Renal pelvis (tissue), 12 donors: ENCODE data around the gene JAKMIP1. TPM values are rescaled to one million over a fixed set of nuclear protein-coding genes. Genes with fewer than 3 reads are reported as not detected.
A peak's percentile ranks its signal among the peaks of the same experiment; 100 is the strongest.

Source experiments
- DNase-seq: peaks from one replicate; pipeline ENCODE4 v3.0.0-alpha.2; 2013
- long read RNA-seq, 16 experiments: transcript quantifications; one replicate each; lab custom pipeline, GENCODE V29; 2026
- polyA plus RNA-seq, 3 donors: library from polyadenylated mRNA; unstranded; fragments of 120-200 nt; gene quantifications; one replicate each; pipeline ENCODE4 v1.2.1, GENCODE V29; 2013; ENCODE audit not compliant: insufficient read length in 3 of 3

The JAKMIP1 gene
- under 1 TPM; 0.06 to 0.14 (median 0.12) TPM for polyA plus RNA-seq
- long read RNA-seq, donor 1, result 0 reads
- long read RNA-seq, donor 2, result 0 reads
- long read RNA-seq, donor 3, result 0 reads
- long read RNA-seq, donor 4, result 0 reads
- long read RNA-seq, donor 5, result 0 reads
- long read RNA-seq, donor 6, result 0 reads
- long read RNA-seq, donor 7, result 0 reads
- long read RNA-seq, donor 8, result 0 reads
- long read RNA-seq, donor 9, result 0 reads
- long read RNA-seq, donor 10, result 0 reads
- long read RNA-seq, donor 11, result 0 reads
- long read RNA-seq, donor 12, result 0 reads
- long read RNA-seq, donor 13, result 0 reads
- long read RNA-seq, donor 14, result 0 reads
- long read RNA-seq, donor 15, partial matches to known transcripts, result 0 of 1 reads
- long read RNA-seq, donor 15, other reads (novel, unspliced or antisense), result 0 of 1 reads
- long read RNA-seq, donor 16, result 0 reads

DNA sequence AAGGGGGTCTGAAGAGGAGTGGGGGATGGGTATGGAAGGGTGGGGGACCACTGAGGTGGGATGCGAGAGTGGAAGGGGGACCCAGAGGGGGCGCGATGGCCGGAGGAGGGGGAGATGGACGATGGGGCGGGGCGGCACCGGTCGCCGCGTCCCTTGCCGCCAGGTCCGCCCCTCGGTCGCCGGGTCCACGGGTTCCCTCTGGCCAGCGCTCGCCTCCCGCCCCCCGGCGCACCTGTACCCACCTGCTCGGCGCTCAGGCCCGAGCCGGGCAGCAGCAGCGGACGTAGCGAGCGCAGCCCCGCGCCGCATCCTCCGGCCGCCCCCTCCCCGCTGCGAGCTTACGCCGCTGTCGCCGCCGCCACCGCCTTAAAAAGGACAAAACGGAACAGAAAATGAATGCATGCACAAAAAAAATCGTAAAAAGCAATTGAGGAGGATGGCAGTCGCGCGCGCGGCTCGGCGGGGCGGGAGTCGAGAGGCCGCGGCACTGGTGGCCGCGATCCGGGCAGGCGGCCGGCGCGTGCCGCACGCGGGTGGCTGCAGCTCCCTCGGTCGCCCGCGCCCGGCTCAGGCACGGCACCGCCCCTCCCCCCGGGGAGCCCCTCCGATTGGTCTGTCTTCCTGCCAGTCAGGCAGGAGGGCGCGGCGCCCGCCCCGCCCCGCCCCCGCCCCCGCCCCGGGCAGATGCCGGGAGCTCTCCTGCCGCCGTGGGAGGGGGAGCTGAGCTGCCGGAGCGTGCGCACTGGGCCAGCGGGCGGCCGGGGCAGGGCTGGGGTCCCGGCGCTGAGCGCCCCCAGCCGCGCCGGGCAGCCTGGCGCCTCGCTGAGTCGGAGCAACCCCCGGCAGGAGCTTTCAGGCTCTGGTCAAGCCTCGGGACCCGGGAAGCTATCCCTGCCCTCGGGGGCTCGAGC is at the start of gene JAKMIP1:
JAKMIP1 (minus strand) TSS at position 539 of the 911 bp plus-strand sequence. CDS start 87,699 bp downstream, outside the sequence.
- peak; percentile 64 for DNase-seq

DNA sequence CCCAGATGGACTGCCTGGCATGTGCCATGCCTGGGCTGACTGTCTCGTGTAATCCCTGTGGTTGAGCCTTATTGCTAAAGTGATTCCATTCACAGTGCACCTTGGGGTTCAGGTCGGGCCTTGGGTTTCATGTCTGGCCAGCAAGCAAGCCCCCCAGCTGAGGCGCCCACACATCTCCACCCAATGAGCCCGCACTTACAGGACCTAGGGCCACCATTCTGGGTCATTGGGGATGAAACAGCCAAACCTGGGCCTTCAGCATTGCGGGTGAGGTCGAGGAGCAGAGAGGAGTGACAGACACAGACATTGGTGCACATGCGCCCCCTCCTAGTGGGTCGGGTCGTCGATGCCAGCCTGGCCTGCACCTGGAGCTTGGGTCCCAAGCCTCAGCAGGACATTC is 48.0 kb upstream of the JAKMIP1 start:
- DNase-seq, result no peak

DNA sequence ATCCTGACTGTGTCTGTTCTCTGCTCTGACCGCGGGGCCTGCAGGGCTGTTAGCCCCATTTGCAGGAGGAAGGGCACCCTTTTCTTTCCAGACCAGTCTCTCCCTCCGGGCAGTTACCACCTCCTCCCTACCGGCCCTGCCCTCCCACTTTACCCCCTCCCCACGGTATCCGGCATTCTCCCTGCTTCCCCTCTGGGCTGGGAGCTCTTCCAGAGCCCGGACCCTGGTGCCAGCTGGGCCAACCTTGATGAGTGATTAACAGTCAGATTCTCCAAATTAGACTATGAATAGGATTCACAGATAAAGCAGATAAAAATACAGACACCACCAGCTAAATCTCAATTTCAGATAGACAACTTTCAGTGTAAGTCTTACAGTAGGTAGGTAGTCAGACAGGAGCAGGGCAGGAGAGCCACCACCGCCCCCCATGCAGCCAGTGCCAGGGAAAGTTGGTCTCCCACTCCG is 45.9 kb upstream of the JAKMIP1 start:
- DNase-seq, result no peak

DNA sequence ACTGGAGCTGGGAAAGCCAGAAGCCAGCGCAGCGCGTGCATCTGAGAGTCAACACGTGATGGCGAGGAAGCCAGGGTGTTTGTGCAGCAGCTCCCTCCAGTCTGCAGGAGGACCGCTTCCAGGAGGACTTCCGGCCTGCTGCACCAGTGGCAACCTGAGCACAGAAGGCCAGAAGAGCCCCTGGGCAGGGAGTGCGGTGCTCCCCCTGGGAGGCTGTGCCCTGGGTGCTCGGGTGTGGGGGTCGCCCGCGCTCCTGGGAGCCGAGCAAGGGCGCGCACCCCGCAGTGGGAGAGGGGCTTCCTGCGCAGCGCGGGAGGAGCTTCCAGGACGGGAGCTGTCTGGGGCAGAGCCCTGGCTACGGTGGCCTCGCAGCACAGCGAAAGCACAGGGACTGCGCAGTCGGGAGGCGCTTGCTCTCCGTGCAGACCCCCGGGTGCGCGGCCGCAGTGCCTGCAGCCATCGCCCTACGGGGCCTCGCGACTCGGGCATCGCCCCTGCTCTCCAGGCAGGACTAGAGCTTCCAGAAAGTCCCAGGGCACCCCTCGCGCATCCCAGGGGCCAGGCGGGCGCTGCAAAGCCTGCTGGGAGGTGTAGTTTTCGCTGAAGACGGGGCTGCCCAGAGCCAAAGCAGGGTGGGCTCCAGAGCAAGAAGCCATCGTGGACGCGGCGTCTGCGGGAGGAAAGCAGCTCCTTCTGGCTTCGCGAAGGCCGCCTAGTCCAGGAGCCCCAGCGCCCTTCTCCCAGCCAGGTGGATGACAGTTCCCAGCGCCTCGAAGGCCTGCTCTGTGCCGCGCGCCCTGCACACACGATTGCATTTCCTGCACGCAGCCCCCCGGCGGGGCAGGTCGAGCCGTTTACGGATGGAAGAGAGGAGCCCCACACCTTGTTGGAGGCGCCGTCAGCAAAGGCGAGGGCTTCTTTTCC is 45.2 kb upstream of the JAKMIP1 start:
- DNase-seq, result peak; percentile 48

DNA sequence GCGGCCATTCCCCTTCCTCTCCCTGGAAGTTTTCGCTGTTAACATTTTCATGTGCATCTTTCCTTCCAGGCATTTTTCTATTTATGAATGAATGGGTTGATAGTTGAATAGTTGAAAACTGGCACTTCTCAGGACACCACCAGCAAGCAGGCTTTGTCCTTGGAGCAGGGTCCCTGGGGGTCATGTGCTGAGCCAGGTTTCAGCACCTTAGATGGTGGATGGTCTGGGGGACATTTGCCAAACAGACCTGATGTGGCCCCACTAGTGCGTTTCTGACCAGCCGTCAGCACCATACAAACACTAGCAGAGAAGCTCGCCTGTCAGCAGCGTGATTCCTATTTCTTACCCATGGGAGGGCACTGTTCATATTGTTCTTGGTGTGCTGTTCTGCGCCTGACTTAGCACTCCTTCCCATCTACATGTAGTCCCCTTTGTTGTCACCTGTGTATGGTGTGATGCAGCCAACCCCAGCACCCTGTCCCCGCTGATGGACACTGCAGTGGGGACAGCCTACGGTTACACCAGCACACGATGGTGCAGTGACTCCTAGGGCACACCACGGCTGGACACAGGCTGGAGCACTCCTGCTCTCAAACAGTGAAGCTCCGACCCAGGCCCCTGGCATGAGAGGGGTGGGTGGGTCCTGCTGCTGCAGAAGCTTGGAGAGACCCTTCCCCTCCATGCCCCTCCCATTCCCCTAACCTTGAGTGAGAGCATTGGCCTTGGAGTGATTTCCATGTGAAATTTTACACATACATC is 42.1 kb upstream of the JAKMIP1 start:
- no peak for DNase-seq

DNA sequence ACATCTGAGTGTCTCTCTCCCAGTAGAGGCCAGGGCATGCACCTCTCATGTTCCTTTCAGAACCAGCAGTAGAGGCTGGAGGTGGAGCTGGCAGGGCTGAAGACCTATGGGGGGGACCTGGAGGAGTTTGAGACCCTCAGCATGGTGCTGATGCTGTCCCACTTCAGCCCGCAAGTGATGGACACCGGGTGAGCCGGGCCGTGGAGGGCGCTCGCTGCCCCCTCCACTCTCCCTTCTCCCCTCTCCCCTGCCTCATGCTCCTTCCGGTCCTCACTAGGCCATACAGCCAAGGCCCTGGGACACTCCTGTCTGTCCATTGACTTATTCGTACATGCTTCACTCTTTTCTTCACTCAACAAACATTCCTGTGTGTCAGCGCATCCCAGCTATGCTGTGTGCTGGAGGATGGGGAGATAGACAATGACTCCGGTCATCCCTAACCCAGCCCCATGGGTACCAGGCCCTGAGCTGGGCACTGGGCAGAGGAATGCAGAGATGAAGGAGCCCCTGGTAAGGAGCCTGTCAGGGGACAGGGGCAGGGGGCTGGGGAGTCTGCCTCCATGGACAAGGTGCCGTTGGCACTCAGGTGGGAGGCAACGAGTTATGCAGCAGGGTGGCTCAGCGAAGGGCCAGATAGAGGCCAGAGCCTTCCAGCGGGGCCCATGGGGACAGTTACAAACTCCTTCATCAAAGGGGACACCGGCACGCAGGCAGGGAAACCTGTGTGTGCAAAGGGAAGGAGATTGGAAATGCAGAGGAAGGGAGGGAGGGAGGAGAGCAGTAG is 40.9 kb upstream of the JAKMIP1 start:
- DNase-seq, result no peak

DNA sequence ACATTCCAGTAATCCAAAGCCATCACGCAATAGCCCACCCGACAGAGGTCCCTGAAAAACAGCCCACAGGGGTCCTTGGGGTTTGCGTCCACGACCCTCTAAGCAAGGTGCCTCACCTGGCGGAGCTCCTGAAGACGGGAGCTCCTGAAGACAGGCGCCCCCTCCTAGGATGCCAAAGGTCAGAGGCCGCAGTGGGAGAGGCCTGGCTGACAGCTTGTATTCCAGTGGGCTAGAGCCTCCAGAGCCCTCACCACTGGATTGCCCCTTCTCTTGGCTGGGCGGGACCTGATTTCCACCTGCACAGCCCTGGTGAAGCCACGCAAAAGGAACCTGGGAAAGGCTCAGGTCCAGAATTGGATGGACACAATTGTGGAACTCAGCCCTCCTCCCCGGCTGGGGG is 39.6 kb upstream of the JAKMIP1 start:
- no peak for DNase-seq

DNA sequence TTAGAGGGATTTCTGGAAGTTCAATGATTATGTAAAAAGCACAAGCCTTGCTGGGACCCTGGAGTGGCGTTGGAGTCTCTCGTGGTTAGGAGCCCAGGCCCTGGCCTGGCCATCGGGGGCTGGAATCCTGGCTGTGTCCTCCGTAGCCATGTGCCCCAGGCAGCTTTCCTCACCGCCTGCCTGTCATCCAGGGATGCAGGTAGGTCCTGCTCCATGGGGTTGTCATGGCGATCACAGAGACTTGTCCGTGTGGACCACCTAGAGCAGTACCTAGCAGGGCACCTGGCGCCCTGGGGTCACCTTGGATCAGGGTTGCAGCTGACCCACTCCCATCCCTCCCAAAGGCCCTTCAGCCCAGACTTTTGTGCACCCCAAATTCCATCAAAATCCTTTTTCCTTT is 39.1 kb upstream of the JAKMIP1 start:
- no peak for DNase-seq

DNA sequence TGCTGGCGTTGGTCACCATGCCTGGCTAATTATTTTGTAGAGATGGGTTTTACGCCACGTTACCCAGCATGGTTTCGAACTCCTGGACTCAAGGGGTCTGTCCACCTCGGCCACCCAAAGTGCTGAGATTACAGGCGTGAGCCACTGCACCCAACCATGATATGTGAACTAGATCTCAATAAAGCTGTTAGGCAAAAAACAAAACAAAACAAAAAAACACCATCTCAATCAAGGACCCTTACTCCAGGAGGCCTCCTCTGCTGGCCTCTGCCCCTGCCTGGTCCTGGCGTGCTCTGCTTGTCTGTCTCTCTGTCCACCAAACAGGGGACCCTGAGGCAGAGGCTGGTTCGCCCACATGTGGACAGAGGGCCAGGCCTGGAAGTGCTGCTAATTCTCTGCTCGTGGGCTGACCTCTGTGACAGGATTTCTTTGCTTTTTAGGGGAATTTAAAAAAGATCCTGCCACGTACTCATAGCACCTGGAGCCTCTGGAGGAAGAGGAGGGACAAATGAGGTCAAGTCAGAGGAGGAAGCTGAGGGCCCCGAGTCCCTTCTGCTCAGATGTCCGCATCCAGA is 36.6 kb upstream of the JAKMIP1 start:
- DNase-seq, result no peak

DNA sequence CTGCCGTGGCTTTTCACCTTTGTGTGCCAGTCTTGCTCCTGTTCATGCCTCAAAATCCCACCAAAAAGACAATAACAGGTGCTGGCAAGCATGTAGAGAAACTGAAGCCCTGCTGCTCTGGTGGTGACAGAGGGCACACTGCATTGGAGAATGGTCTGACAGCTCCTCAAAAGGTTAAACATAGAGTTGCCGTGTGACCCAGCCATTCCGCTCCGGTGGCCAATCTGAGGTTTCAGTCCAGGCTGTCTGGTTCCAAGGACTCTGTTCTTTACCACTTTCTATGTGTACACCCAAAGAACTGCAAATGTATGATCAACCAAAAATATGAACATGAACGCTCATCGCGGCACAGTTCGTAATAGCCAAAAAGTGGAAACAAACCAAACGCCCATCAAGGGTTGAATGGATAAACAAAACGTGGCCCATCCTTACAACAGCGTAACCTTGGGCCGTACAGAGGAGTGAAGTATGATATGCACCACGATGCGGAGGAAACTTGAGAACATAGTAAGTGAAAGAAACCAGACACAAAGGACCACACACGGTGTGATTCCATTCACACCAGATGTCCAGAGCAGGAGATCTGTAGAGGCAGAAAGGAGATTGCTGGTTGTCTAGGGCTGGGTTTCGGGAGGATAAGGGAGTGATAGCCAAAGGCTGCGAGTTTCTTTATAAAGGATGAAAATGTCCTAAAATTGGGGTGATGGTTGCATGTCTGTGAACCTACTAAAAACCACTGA is 35.7 kb upstream of the JAKMIP1 start:
- DNase-seq, result no peak

DNA sequence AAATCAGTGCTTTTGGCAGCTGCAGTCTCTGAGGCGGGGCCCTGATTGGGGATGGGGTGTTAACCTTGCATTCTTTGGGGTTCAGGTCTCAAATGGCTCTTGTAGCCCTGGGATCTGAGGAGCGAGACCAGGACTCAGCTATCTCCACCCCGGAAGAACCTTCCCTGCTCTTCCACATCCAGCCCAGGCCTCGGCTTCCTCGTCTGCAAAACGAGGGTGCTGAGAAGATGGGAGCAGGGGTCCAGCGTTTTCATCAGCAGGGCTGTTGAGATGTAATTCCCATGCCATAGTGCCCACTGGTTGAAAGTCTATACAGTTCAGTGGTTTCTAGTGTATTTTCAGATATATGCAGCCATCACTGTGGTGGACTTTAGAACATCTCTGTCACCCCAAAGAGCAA is 34.7 kb upstream of the JAKMIP1 start:
- DNase-seq, result no peak

DNA sequence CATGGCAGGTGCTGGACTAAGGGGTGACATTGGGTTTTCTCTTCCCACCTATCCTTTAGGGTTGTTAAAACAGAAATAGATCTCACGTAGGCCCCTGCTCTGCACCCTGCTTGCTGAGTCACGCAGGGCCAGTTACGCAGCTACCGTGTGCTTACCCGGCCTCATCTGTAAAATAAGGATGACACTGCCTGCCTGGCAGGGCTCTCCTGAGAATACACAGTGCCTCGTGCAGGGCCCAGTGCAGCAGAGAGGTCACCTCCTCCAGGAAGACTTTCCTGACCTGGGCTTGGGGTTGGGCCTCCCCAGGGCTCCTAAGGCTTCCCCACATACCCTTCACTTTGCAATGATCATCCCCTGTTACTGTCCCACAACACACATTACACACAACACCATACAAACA is 33.6 kb upstream of the JAKMIP1 start:
- DNase-seq, result no peak

DNA sequence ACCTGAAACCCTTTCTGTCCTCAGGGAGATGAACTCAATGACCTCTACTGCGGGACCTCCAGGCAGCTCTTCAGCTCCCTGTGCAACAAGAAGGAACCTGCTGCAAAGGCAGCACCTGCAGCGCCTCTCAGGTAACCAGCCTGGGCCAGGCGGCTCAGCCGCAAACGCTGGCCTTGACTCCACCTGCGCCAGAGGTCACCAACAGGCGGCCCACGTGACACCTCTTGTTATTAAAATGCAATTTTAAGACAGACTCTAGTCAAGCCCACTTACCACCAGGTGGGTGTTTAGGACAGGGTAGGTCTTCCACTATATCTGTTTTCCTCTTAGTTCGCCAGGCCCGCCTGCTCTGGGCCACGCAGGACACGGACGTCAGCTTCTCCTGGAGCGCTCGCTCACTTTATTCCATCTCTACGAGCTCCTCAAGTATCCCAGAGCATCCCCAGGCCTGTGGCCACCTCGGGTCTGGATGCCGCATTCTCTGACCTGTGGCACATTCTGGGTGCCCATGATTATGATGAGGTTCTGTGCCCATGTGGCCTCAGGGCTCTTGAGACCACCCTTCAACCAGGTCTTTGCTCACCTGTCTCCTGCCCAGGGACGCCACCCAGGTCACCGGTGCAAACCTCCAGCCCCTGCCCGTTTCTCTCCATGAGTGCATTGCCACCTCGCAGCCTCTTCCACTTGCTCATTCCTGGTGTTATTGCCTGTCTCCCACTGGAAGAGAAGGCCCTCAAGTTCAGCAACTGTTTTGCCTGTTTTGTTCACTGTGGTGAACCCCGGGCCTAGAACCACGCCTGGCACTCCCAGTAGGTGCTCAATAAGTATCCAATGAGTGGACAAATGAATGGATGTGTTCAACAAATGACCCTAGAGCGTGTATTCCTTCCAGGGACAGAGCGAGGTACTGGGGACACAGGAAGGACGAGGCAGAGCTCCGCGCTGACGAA is 32.8 kb upstream of the JAKMIP1 start:
- DNase-seq, result no peak

DNA sequence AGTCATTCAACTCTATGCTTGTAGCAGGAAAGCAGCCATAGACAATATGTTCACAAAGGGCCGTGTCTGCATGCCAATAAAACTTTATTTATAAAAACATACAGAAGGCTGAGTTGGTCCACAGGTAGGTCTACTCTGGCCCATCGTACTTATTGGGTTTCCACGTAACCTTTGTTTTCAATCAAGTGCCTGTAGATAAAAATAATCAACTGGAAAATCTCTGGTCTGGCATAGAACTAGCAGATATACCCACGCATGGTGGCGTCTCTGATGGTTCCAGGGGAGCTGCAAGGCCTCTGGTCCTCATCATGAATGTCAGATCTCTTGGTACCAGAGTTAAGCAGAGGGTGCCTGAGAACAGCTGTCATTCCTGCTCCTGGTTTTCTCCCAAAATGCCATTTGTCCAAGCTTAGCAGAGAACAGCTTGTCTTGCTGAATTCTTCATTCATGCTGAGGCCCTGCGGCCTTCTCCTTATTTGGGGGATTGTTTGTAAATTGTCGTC is 31.4 kb upstream of the JAKMIP1 start:
- DNase-seq, result no peak

DNA sequence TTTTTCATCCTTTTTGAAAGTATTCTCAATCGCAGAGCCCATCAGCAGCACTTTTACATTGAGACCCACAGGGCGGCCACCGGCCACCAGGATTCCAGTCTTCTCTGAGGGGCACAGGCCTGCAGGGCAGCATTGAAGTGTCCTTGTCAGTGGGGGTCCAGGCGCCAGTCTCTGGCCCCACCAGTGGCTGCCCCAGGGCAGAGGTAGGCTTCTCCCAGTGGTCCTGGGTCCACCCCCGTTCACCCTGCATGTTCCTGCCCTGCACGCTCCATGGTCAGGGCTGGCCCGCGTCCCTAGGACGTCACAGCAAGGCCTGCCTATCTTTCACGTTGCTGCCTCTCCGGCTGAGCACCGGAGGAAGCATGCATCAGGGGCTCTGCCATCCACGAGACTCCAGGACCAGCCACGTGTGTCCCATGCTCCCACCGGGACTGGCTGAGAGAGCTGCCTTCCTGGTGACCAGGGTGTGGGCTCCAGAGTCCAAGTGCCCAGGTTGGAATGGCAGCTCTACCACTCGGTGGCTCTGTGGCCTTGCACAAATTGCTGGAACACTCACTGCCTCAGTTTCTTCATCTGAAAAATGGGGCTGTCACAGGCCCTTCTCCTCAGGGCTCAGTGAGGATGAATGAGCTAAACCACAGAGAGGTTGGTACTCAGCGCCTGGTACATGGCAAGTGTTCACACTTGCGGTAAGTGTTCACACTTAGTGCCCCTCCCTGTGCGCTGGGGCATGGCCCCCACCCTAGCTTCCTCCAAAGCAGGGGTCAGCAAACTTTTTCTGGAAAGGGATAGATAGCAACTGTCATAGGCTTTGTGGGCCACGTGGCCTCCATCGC is 30.7 kb upstream of the JAKMIP1 start:
- DNase-seq, result no peak

DNA sequence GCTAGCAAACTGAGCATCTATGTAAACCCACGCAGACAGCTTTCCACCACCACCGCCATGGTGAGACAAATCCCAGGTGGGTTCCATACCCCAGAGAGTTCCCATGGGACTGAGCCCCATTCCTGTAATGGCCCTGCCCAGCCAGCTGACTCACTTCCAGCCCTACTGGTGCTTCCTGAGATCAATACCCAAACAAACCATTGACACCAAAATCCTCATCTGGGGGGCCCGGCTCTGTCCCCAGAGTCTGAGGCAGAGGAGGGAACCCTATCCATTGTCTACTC is 30.1 kb upstream of the JAKMIP1 start:
- DNase-seq, result no peak
